Keratinocyte (primary cell): ENCODE results near the gene MACROH2A2. TPM values are rescaled to one million over a fixed set of nuclear protein-coding genes. Genes with fewer than 3 reads are reported as not detected.

ENCODE experiments used
- DNase-seq: peaks from one replicate; pipeline ENCODE4 v3.0.0-alpha.2; 2011; ENCODE audit warnings: low read depth, missing footprints, low spot score
- FAIRE-seq: peaks from 2 replicates; lab custom pipeline; 2011; peaks lifted over from hg19 to GRCh38; lab: Jason Lieb, UNC
- H2AFZ ChIP-seq: 2 replicates; pipeline ENCODE4 v1.6.0; 2012; ENCODE audit warnings: low read length, control low read depth, inconsistent platforms; ENCODE audit not compliant: control insufficient read depth
- H3K27ac ChIP-seq: 2 replicates; pipeline ENCODE4 v1.5.1; 2011; ENCODE audit warnings: low read length; ENCODE audit not compliant: control insufficient read depth, insufficient read depth
- H3K27me3 ChIP-seq: 3 replicates; pipeline ENCODE4 v1.6.0; 2011; ENCODE audit warnings: low read length; ENCODE audit not compliant: control insufficient read depth, insufficient read depth; ENCODE audit errors: extremely low read depth
- H3K36me3 ChIP-seq, 2 experiments: 2 replicates in 1 of 2; 3 replicates in 1 of 2; pipeline ENCODE4 v1.5.1; 2011; ENCODE audit warnings: low read length in 2 of 2, mild to moderate bottlenecking in 1 of 2; ENCODE audit not compliant: control insufficient read depth in 2 of 2, insufficient read depth in 2 of 2; ENCODE audit errors: extremely low read depth in 1 of 2
- H3K4me1 ChIP-seq: 3 replicates; pipeline ENCODE4 v1.5.1; 2011; ENCODE audit warnings: low read length; ENCODE audit not compliant: control insufficient read depth, insufficient read depth; ENCODE audit errors: extremely low read depth
- H3K4me2 ChIP-seq: 3 replicates; pipeline ENCODE4 v1.6.0; 2011; ENCODE audit warnings: low read depth, low read length; ENCODE audit not compliant: control insufficient read depth, insufficient read depth; ENCODE audit errors: extremely low read depth
- H3K4me3 ChIP-seq, 3 experiments: fragments of 200-600 bp in 1 of 3; sonication (generic) in 1 of 3; 2 replicates in 2 of 3; 3 replicates in 1 of 3; pipeline ENCODE4 v1.5.1; 2011 to 2016; ENCODE audit warnings: low read length in 3 of 3, mild to moderate bottlenecking in 3 of 3, control low read depth in 2 of 3, inconsistent platforms in 1 of 3, low read depth in 1 of 3, mixed read lengths in 1 of 3, mixed run types in 1 of 3, moderate library complexity in 1 of 3; ENCODE audit not compliant: control insufficient read depth in 2 of 3, insufficient read depth in 2 of 3; ENCODE audit errors: extremely low read depth in 1 of 3
- H3K79me2 ChIP-seq: 2 replicates; pipeline ENCODE4 v1.6.0; 2012; ENCODE audit warnings: low read length; ENCODE audit not compliant: control insufficient read depth, insufficient read depth
- H3K9ac ChIP-seq: 3 replicates; pipeline ENCODE4 v1.6.0; 2011; ENCODE audit warnings: low read length; ENCODE audit not compliant: control insufficient read depth, insufficient read depth; ENCODE audit errors: extremely low read depth
- H3K9me1 ChIP-seq: 3 replicates; pipeline ENCODE4 v1.6.0; 2011; ENCODE audit warnings: low read length; ENCODE audit not compliant: control insufficient read depth, insufficient read depth; ENCODE audit errors: extremely low read depth
- H3K9me3 ChIP-seq: 2 replicates; pipeline ENCODE4 v1.5.1; 2012; ENCODE audit warnings: low read depth, low read length; ENCODE audit not compliant: control insufficient read depth
- H4K20me1 ChIP-seq: 3 replicates; pipeline ENCODE4 v1.6.0; 2011; ENCODE audit warnings: low read length; ENCODE audit not compliant: control insufficient read depth, insufficient read depth; ENCODE audit errors: extremely low read depth
- CTCF ChIP-seq, 3 experiments: IDR thresholded peaks in 1 of 3; conservative IDR thresholded peaks in 1 of 3; optimal IDR thresholded peaks in 1 of 3; 2 replicates in 2 of 3; 3 replicates in 1 of 3; pipeline versions ENCODE3 to v1.5.1; 2011; ENCODE audit warnings: low read length in 3 of 3, mild to moderate bottlenecking in 3 of 3, moderate library complexity in 2 of 3, control low read depth in 1 of 3, inconsistent platforms in 1 of 3; ENCODE audit not compliant: insufficient read depth in 2 of 3; ENCODE audit errors: extremely low read depth in 1 of 3
- EZH2 ChIP-seq: IDR thresholded peaks from one replicate; pipeline ENCODE4 v1.6.1; 2012; ENCODE audit warnings: inconsistent platforms, mild to moderate bottlenecking, low read length, moderate library complexity
- dilution Hi-C: fragments of 300-500 bp; cut with MboI; formaldehyde crosslinking; loops from one replicate; pipeline ENCODE4 v1.7.0; 2020; ENCODE audit warnings: low sequenced_read_pairs; ENCODE audit not compliant: extremely low pct_ligation_motif_present
- polyA plus RNA-seq, 5 experiments: library from polyadenylated mRNA; depleted of rRNA in 3 of 5; stranded (reverse) in 3 of 5; stranded (forward) in 1 of 5; unstranded in 1 of 5; fragments of >200 nt; gene quantifications; 1 replicate in 1 of 5; 2 replicates in 3 of 5; 3 replicates in 1 of 5; pipeline versions ENCODE4 v1.2.1 to v1.2.3, GENCODE V29; 2011 to 2012; ENCODE audit warnings: missing spikeins in 2 of 5, low read depth in 1 of 5, low replicate concordance in 1 of 5

MACROH2A2 gene
- polyA plus RNA-seq, 1 donor (not counting 4 experiments of a cell fraction or from before 2014, with no cell fraction given), result 11.6 TPM

- Histone ChIP-seq H3K9me1 (no peaks in the 10 kb centered on the region), H3K4me3 (no peak overlapping the region), H3K4me1 (peaks cover 6% of the 10 kb centered on the region), H2AFZ (no peak overlapping the region), H3K9me3 (no peaks in the 10 kb centered on the region), H3K79me2 (no peaks in the 10 kb centered on the region), H4K20me1 (no peaks in the 10 kb centered on the region), H3K27ac (no peak overlapping the region), H3K36me3 (peaks cover 3 to 5% of the 10 kb centered on the region in 2 experiments), H3K27me3 (no peaks in the 10 kb centered on the region), H3K4me2 (no peak overlapping the region), H3K9ac (no peak overlapping the region)
- FAIRE-seq (no peak), DNase-seq (no peak)
- dilution Hi-C loops, result no loop called here
- TF ChIP-seq CTCF (optimal IDR thresholded peaks at IDR 0.05 in 1 of 3, IDR thresholded peaks at IDR 0.05 in 1 of 3, conservative IDR thresholded peaks at IDR 0.05 in 1 of 3; ENCODE audit: extremely low read depth in 1 of 3, insufficient read depth in 2 of 3, low read length in 3 of 3) (no peak), EZH2 (no peak)
These were observed 35.7 kb downstream of the MACROH2A2 start for GRCh38 chr10:70088308-70088698.

- peak overlapping the region; percentile 39 for H3K4me2 ChIP-seq
- dilution Hi-C loops, result no loop called here
- peak; percentile 62 for FAIRE-seq
These were observed 37.4 kb downstream of the MACROH2A2 start for GRCh38 chr10:70090013-70090412.

More at GRCh38 chr10:70090013-70090412, 37.4 kb downstream of the MACROH2A2 start:
- Histone ChIP-seq H3K27ac (no peak overlapping the region), H3K4me1 (peaks cover 6% of the 10 kb centered on the region), H3K36me3 (peaks cover 4 to 9% of the 10 kb centered on the region in 2 experiments), H2AFZ (peak overlapping the region; percentile 71), H4K20me1 (no peaks in the 10 kb centered on the region), H3K9me3 (no peaks in the 10 kb centered on the region), H3K9me1 (no peaks in the 10 kb centered on the region), H3K4me3 (no peak overlapping the region), H3K9ac (no peak overlapping the region), H3K79me2 (no peaks in the 10 kb centered on the region), H3K27me3 (no peaks in the 10 kb centered on the region)
- no peak for DNase-seq
- TF ChIP-seq EZH2 (no peak), CTCF (optimal IDR thresholded peaks at IDR 0.05 in 1 of 3, IDR thresholded peaks at IDR 0.05 in 1 of 3, conservative IDR thresholded peaks at IDR 0.05 in 1 of 3; ENCODE audit: extremely low read depth in 1 of 3, insufficient read depth in 2 of 3, low read length in 3 of 3) (no peak)
